PC-3 (cell line): ENCODE results near the gene FAR1. TPM values are rescaled to one million over a fixed set of nuclear protein-coding genes. Genes with fewer than 3 reads are reported as not detected.

Experiments used
- ATAC-seq: fragments of 200-7000 bp; cut with Tn5 transposase; 2 replicates; pipeline ENCODE4 v1.9.1; 2020; ENCODE audit warnings: mild to moderate bottlenecking, moderate library complexity
- BruUV-seq: library from RNA; stranded (reverse); fragments of 400-500 nt; replicated peaks from 2 replicates; lab custom pipeline; 2021; lab: Mats Ljungman, UMichigan
- CTCF ChIA-PET: fragments of 300-600 bp; sonication (Branson Sonifier 250); formaldehyde crosslinking; loops from one replicate; lab custom pipeline; 2022; ENCODE audit warnings: antibody characterized with exemption; lab: Charles Lee
- POLR2A ChIA-PET: fragments of 300-600 bp; sonication (Branson Sonifier 250); formaldehyde crosslinking; loops from one replicate; lab custom pipeline; 2022; ENCODE audit warnings: antibody characterized with exemption; ENCODE audit not compliant: unreplicated experiment; lab: Charles Lee
- DNase-seq: peaks from one replicate; pipeline ENCODE4 v3.0.0-alpha.2; 2015
- H2AFZ ChIP-seq: fragments of 300-600 bp; sonication (generic); 2 replicates; pipeline ENCODE4 v1.6.0; 2016; ENCODE audit warnings: antibody characterized with exemption, low read length
- H3F3A ChIP-seq: fragments of 300-600 bp; sonication (generic); one replicate; pipeline ENCODE4 v1.6.0; 2017; ENCODE audit warnings: antibody characterized with exemption, low read length, control low read depth, mild to moderate bottlenecking; ENCODE audit not compliant: unreplicated experiment
- H3K27ac ChIP-seq: fragments of 300-600 bp; sonication (generic); 2 replicates; pipeline ENCODE4 v1.5.1; 2016; ENCODE audit warnings: mild to moderate bottlenecking, low read length
- H3K27me3 ChIP-seq: fragments of 300-600 bp; sonication (generic); 2 replicates; pipeline ENCODE4 v1.6.1; 2016; ENCODE audit warnings: low read length, mixed read lengths
- H3K36me3 ChIP-seq: fragments of 300-600 bp; sonication (generic); 2 replicates; pipeline ENCODE4 v1.6.1; 2016; ENCODE audit warnings: low read depth, mixed run types, low read length, mixed read lengths
- H3K4me1 ChIP-seq: fragments of 300-600 bp; sonication (generic); 2 replicates; pipeline ENCODE4 v1.5.1; 2016; ENCODE audit warnings: low read length; ENCODE audit not compliant: insufficient read depth
- H3K4me2 ChIP-seq: fragments of 300-600 bp; sonication (generic); 2 replicates; pipeline ENCODE4 v1.6.0; 2016; ENCODE audit warnings: low read length
- H3K4me3 ChIP-seq: fragments of 300-600 bp; sonication (generic); 2 replicates; pipeline ENCODE4 v1.5.1; 2016; ENCODE audit warnings: mild to moderate bottlenecking, low read length, mixed read lengths
- H3K79me2 ChIP-seq: fragments of 300-600 bp; sonication (generic); 2 replicates; pipeline ENCODE4 v1.6.1; 2017; ENCODE audit warnings: low read length, mixed read lengths
- H3K9ac ChIP-seq: fragments of 300-600 bp; sonication (generic); 2 replicates; pipeline ENCODE4 v1.6.0; 2016; ENCODE audit warnings: mild to moderate bottlenecking, low read length
- H3K9me2 ChIP-seq: fragments of 300-600 bp; sonication (generic); replicated peaks from 2 replicates; pipeline ENCODE4 v1.6.1; 2016; ENCODE audit warnings: mixed run types, low read length, mixed read lengths
- H3K9me3 ChIP-seq: fragments of 300-600 bp; sonication (generic); 2 replicates; pipeline ENCODE4 v1.6.1; 2016; ENCODE audit warnings: low read length, mixed read lengths
- H4K20me1 ChIP-seq: fragments of 300-600 bp; sonication (generic); 2 replicates; pipeline ENCODE4 v1.6.1; 2016; ENCODE audit warnings: low read length, mixed read lengths
- EZH2 ChIP-seq: fragments of 300-600 bp; sonication (generic); IDR thresholded peaks from one replicate; pipeline ENCODE4 v1.6.1; 2017; ENCODE audit warnings: antibody characterized with exemption, mild to moderate bottlenecking, low read length; ENCODE audit not compliant: unreplicated experiment
- EZH2phosphoT487 ChIP-seq: fragments of 300-600 bp; sonication (generic); IDR thresholded peaks from 2 replicates; pipeline ENCODE4 v1.6.1; 2018; ENCODE audit warnings: mild to moderate bottlenecking, antibody characterized with exemption, low read length, borderline replicate concordance
- intact Hi-C: fragments of 100-400 bp; cut with micrococcal nuclease; formaldehyde crosslinking; loops from 2 replicates; pipeline ENCODE4 v1.9.0; 2023
- total RNA-seq: library from RNA; depleted of rRNA; stranded (reverse); fragments of >200 nt; gene quantifications from 2 replicates; pipeline ENCODE4 v1.2.3, GENCODE V29; 2014
- TF ChIP-seq, protein P1 (sequence below): fragments of 300-600 bp; sonication (generic); conservative IDR thresholded peaks from 2 replicates; pipeline ENCODE4 v1.5.1; 2017; ENCODE audit warnings: antibody characterized with exemption, low read depth, mild to moderate bottlenecking, low read length

FAR1 gene
- total RNA-seq, 1 experiment from 2014 or later: 45.6 TPM

- no peaks in the 10 kb centered on the region for H3F3A ChIP-seq
- H3K4me2 ChIP-seq: no peak overlapping the region
- H3K9ac ChIP-seq: no peak overlapping the region
- no peaks in the 10 kb centered on the region for H3K79me2 ChIP-seq
- no peaks in the 10 kb centered on the region for H4K20me1 ChIP-seq
- no peaks in the 10 kb centered on the region for H3K36me3 ChIP-seq
- TF ChIP-seq EZH2 (no peak), EZH2phosphoT487 (no peak)
- TF ChIP-seq, protein P1, sequence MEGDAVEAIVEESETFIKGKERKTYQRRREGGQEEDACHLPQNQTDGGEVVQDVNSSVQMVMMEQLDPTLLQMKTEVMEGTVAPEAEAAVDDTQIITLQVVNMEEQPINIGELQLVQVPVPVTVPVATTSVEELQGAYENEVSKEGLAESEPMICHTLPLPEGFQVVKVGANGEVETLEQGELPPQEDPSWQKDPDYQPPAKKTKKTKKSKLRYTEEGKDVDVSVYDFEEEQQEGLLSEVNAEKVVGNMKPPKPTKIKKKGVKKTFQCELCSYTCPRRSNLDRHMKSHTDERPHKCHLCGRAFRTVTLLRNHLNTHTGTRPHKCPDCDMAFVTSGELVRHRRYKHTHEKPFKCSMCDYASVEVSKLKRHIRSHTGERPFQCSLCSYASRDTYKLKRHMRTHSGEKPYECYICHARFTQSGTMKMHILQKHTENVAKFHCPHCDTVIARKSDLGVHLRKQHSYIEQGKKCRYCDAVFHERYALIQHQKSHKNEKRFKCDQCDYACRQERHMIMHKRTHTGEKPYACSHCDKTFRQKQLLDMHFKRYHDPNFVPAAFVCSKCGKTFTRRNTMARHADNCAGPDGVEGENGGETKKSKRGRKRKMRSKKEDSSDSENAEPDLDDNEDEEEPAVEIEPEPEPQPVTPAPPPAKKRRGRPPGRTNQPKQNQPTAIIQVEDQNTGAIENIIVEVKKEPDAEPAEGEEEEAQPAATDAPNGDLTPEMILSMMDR: no peak
- ATAC-seq (peak; percentile 15; the same call in 1 of the 2 replicates), DNase-seq (no peak)
- intact Hi-C loops: no loop called here
- no peak overlapping the region for H3K4me3 ChIP-seq
- CTCF ChIA-PET: no interaction called here
- H3K4me1 ChIP-seq: no peaks in the 10 kb centered on the region
- POLR2A ChIA-PET: no interaction called here
- peaks cover 32% of the 10 kb centered on the region for H3K27me3 ChIP-seq
- H2AFZ ChIP-seq: no peak overlapping the region
- no peaks in the 10 kb centered on the region for H3K9me2 ChIP-seq
- no TSS peak for BruUV-seq
- no peak overlapping the region for H3K27ac ChIP-seq
- no peaks in the 10 kb centered on the region for H3K9me3 ChIP-seq
Observed at GRCh38 chr11:13629779-13630178, 38.7 kb upstream of the FAR1 start.

DNA sequence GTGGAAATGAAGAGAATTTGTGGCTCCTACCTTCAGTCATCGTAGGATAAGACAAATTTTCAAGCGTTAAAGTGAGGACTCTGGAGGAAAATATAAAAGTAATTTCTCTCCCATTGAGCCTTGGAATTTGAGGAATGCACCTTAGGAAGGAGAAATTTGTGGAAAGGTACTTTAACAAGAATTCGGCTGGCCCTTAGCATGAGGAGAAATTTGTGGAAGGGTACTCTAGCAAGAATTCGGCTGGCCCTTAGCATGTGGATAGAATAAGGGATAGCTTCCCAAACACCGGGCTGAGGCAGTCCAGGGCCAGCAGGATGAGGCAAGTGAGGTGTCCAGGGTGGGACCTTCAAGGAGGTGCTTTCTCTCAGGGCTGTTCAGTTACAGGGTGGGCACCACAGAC lies 33.2 kb upstream of the FAR1 start:
- Histone ChIP-seq H4K20me1 (no peaks in the 10 kb centered on the region), H3K79me2 (no peaks in the 10 kb centered on the region), H3K9me3 (no peaks in the 10 kb centered on the region), H3K27me3 (peaks cover 65% of the 10 kb centered on the region), H3K9me2 (no peaks in the 10 kb centered on the region), H3F3A (no peaks in the 10 kb centered on the region), H3K4me1 (no peaks in the 10 kb centered on the region), H3K36me3 (no peaks in the 10 kb centered on the region), H3K4me2 (no peak overlapping the region), H2AFZ (no peak overlapping the region), H3K9ac (no peak overlapping the region), H3K27ac (no peak overlapping the region), H3K4me3 (no peak overlapping the region)
- ATAC-seq (no peak), DNase-seq (no peak)
- intact Hi-C loops: no loop called here
- ChIA-PET POLR2A (no interaction called here), CTCF (no interaction called here)
- BruUV-seq: no TSS peak
- TF ChIP-seq EZH2phosphoT487: no peak
- TF ChIP-seq EZH2: no peak
- TF ChIP-seq, protein P1: no peak

DNA sequence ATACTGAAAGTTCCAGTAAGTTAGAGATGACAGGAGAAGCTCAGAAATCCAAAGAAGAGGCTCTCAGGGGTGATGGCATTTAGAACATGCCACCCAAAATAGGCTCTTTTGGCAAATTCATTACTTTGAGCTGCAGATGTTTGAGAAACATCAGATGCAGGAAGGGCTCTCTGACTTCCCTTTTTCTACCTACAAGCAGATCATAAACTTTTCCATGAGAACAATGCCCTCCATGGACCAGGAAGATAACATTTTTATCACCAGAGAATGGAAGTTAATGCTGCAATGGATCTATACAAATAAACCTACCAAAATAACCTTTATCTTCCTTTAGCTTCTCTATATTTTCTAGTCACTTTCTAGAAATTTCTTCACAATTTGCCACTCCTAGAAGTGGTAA lies 32.7 kb upstream of the FAR1 start:
- no peak for DNase-seq
- BruUV-seq: no TSS peak
- H3K9me2 ChIP-seq: no peaks in the 10 kb centered on the region
- H3K9me3 ChIP-seq: no peaks in the 10 kb centered on the region
- no peak overlapping the region for H3K9ac ChIP-seq
- ChIA-PET POLR2A (no interaction called here), CTCF (no interaction called here)
- no peaks in the 10 kb centered on the region for H3K4me1 ChIP-seq
- H3K36me3 ChIP-seq: no peaks in the 10 kb centered on the region
- H2AFZ ChIP-seq: no peak overlapping the region
- H3K4me3 ChIP-seq: no peak overlapping the region
- no peaks in the 10 kb centered on the region for H3F3A ChIP-seq
- peaks cover 70% of the 10 kb centered on the region for H3K27me3 ChIP-seq
- H3K27ac ChIP-seq: no peak overlapping the region
- no peak for ATAC-seq
- H4K20me1 ChIP-seq: no peaks in the 10 kb centered on the region
- intact Hi-C loops: no loop called here
- H3K4me2 ChIP-seq: no peak overlapping the region
- no peak for TF ChIP-seq EZH2
- TF ChIP-seq, protein P1: no peak
- TF ChIP-seq EZH2phosphoT487: no peak
- H3K79me2 ChIP-seq: no peaks in the 10 kb centered on the region
